GM18502 (cell line): ENCODE measurements around the gene ROR2.
"Not testable (repeated sequence)": the region's sequence is repeated elsewhere in the genome, so short reads cannot be mapped to it uniquely, and the experiment has no call there.

Experiments used
- ATAC-seq: cut with Tn5 transposase; IDR thresholded peaks from one replicate; pipeline ENCODE4 v1.9.1; 2021; ENCODE audit warnings: mild to moderate bottlenecking; ENCODE audit not compliant: unreplicated experiment, poor library complexity

Gene ROR2

DNA sequence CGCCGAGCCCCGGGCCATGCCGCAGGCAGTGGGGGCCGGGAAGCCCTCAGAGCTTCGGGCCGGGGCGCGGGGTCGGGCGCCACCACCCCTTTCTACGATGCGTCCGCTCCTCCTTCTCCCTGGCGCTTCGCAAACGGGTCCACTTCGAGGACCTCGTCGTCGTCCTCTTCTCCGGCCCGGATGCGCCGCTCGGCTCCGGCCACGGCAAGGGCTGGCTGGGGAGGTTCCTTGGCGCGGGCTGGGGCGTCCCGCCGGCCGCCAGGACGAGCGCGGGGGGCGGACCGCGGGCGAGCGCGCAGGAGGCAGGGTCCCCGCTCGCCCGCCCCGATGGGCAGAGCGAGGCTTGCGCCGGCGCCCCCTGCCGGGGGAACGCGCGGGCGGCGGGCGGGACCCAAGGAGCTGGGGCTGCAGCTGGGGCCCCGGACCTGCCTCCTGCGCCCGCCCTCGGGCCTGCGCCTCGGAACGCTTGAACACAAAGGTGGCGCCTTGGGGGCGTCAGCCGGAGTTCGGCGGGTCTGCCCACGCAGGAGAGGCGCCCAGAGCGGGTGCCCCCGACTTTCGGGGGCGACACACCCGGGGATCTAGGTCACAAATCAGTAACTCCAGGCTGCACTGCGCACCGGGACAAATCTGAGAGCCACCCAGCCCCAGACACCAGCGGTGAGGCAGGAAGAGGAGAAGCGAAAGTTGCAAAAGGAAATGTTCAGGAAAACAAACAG lies at the start of gene ROR2:
TSS of gene ROR2 (minus strand) at position 283 of the 719 bp plus-strand sequence.
- ATAC-seq = no peak

DNA sequence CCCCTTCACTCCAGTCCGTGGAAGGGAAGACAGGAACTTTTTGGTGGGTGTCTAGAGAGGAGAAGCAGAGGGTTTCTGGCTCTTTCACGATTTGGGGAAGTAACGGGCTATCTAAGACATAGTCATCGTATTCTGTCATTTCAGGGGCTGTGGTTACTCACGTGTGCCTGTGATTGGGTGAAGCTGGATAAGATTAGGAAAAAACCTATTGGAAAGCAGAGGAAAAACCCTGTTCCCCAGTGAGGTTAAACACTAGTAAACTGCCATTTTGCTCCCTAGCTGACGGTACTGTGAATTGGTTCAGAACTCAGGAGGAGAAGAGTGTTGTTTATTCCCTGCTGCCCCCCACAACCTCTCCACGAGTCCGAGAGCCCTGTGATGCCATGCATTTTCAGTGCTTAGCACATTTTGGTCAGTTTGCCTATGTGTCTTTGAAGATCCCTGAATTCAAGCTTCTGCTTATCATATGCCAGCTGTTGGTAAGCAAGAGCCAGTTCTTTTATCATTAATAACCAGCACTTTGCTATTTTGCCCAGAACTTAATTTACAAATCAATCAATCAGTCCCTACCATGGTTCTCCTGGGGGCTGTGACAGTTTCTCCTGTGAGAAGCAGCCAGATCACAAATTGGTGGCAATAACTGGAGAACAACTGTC lies 45.1 kb upstream of the ROR2 start:
- ATAC-seq = no peak

DNA sequence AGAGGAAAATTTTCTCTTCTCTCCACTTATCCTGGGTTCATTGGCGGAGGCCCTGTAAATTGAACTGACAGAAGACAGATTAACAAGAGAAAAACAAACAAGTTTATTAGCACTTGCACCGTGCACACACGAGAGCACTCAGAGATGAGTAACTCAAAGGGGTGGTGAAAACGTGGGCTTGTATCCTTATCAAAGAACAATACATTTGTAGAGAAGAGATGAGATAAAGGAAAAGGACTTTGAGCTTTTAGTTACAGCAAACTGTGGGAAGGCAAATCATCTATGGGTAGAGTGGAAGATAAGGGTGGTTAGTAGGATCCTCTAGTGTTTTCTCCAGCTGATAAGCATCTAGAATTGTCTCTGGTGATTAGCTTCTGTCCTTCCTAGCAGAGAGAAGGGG lies 44.4 kb upstream of the ROR2 start:
- no peak for ATAC-seq

DNA sequence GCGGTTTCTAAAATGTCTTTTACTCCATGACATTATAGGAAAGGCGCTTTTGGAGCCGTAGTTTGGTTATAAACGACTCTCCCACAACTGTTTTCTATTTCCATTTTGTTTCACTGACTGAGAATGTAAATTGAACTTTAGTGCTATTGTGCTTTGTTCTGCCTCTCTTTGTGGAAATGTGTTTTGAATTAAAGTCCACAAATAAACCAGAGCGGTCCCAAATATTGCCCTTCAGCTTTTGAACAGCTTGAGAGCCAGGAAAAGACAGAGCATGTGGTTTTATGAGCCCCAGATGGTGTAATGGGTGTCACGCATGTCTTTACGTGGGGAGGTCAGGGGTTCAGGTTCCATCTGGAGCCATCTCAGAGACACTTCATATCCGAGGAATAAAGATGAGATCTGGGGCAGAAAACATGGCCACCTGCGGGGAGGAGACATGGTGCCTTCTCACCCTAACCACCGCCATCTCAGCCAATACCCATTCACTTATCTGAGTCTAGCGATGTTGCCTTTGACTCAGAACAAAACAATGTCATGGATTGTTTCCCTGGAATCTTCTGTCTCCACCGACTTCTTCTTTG lies 42.5 kb upstream of the ROR2 start:
- no peak for ATAC-seq

DNA sequence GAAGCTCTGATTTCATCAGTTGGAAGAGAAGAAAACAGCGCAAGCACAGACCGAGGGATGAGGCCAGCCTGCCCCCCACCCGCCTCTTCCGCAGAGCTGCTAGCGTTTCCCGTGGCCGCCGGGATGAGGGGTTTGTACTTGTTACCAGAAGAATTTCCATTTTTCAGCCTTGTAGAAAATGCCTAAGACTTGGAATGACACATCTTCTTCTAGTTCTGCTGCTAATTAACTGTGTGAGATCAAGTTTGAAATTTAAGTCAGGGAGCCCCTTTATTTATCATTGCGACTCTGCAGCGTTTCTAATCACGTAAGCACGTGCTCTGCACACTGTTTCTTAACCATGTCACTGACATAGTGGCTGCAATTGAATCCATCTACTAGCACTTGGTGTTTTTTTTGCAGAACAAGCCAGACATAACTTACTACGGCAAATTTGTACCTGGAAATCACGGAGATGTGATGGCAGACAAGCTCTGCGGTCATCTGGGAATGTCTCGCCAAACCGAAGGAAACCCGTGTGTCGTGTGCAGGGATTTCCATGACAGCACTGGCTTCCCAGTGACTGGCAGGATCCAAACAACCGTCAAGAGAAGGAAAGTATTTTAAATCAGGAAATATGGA lies 41.8 kb upstream of the ROR2 start:
- no peak for ATAC-seq

DNA sequence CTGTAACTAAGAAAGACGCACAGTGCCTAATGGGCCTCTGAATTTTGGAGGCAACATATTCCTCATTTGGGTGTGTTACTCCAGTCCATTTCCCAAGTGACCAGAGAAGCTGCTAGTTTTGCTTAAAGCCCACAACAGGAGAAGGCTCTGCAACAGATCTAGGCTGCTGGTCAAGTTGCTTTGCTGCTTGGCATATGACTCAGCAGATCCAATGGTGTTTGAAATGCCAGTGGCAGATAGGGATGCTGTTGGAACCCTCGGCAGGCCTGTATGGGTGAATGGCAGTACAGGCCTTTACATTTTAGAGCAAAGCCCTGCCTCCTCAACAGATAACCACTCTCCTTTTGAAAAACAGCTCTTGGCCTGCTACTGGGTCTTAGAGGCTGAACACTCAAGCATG lies 36.2 kb upstream of the ROR2 start:
- no peak for ATAC-seq

DNA sequence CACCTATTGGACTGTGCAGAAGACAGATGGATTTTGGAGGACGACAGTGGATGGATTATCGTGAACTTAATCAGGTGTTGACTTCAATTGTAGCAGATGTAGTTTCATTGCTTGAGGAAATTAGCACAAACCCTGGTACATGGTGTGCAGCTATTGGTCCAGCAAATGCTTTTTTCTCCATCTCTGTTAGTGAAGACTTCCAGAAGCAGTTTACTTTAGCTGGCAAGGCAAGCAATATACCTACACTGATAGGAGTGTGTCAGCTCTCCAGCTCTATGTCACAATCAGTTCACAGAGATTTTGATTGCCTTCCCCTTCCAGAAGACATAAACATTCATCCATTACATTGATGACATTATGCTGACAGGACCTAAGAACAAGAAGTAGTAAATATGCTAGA lies 35.7 kb upstream of the ROR2 start:
- no peak for ATAC-seq

DNA sequence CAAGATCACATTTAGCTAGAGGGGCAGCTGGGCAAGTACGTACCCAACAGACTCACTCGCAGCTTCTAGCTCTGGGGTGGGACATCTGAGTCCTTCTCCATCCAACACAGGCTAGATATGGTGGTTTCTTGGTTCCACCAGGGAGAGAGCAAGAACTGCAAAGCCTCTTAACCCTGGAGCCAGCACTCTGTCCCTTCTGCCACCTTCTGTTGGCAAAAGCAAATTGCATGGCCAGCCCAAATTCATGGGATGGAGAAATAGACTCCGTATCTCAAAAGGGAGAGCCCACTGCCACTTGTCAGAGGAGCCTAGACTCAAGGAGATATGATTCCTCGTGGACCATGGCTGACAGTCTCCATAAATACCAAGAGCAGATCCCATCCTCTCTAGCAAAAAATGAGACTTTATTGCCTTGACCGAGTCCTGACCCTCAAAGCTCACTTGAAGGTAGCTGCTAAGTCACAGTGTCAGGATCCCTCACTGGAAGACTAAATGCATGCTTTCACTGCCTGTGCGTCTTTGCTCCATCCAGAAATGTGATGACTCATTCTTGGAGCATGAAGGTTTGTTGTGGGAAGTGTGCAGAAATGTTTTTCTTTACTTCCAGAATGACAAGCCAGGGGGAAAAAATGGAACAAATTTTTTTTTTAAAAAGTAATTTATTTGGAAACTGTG lies 28.8 kb upstream of the ROR2 start:
- ATAC-seq = no peak

DNA sequence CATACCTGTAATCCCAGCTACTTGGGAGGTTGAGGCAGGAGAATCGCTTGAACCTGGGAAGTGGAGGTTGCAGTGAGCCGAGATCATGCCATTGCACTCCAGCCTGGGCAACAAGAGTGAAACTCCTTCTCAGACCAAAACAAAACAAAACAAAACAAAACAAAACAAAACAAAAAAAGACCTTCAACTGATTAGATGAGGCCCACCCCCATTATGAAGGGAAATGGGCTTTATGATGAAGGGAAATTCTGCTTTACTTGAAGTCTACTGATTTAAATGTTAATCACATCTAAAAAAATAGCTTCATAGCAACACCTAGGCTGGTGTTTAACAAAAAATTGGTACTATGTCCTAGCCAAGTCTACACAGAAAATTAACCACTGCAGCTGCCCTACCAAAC lies 25.2 kb upstream of the ROR2 start:
- not testable (repeated sequence) for ATAC-seq

DNA sequence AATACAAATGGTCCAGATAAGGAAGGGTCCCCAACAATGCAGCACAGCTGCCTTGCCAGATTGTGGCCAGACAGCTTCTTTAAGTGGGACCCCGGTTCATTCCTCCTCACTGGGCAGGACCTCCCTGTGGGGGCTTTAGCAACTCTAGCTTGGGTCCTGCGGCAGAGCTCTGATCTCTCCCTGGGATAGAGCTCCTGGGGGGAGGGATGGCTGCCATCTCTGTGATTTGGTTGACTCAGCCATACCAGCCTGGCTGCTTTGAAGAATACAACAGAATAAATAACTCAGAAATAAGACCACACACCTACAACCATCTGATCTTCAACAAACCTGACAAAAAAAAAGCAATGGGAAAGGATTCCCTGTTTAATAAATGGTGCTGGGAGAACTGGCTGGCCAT lies 22.7 kb upstream of the ROR2 start:
- no peak for ATAC-seq

DNA sequence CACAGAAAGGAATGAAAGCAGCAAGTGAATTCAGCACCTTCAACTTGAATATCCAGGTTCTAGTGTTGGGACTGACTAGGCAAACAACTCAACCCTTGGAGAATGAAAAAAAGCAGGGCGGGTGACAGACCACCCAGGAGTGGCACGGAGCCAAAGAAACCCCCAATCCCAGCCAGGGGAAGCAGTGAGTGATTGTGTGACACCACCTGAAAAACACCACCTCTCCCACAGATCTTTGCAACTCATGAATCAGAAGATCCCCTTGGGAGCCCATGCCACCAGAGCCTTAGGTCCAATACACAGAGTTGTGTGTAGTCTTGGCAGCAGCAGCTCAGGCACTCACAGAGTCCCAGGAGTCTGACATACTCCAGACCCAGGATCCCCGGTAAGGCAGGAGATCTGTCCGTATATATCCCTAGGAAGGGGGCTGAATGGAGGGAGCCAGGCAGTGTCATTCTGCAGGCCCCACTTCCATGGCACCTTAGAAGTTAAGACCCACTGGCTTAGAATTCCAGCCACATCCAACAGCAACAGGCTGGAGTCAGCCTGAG lies 22.1 kb upstream of the ROR2 start:
- no peak for ATAC-seq

DNA sequence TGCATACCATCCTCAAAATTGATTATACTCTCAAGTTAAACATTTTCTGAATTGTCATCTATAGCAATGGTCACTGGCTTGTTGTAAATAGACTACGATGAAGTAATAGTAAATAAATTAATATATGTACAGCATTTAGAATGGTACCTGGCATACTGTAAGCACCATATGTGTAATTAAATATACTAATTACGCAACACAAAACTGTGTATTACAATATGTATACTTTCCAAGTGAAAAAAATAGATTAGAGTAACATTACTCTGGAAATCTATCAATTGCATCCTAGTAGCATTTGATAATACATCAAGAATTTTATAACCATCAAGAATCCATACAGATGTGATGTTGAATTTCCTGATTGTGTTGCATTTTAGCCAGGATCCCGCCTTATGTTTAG lies 17.2 kb upstream of the ROR2 start:
- ATAC-seq = no peak

DNA sequence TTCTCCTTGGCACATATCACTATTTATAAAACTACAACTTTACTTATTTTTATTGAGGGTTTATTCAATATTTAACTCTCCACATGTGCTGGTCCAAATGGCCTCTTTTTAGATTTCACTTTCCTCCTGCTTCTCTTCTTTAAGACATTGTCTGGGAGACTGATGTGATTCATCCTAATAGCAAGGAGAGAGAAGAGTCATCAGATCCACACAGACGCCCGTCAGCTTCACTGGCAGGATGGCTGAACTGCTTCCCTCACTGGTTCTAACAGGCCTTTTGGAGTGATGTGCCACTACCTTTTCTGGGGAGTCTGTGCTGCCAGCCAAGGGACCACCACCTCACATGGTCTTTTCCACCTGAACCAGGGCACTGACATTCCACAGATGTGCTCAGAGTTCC lies 16.5 kb upstream of the ROR2 start:
- ATAC-seq = no peak

DNA sequence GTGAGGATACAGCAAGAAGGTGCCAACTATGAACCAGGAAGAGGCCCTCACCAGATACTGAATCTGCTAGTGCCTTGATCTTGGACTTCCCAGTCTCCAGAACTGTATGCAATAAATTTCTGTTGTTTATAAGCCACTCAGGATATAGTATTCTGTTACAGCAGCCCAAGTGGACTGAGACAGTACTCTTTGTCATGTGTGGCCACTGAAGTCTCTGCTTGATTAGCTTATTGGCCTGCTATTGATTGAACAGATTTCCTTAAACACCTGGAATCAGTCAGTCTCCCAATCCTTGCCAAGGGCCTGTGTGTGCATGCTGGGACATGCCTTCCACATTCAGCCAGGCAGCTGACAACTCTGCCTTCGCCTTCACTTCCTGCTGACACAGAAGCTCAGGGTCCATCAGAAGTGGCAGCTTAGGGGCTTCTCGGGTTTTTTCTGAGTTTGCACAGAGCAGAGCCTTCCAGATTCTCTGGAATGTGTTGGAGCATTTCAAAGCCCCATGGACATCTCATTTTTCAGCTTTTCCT lies 13.7 kb upstream of the ROR2 start:
- no peak for ATAC-seq

DNA sequence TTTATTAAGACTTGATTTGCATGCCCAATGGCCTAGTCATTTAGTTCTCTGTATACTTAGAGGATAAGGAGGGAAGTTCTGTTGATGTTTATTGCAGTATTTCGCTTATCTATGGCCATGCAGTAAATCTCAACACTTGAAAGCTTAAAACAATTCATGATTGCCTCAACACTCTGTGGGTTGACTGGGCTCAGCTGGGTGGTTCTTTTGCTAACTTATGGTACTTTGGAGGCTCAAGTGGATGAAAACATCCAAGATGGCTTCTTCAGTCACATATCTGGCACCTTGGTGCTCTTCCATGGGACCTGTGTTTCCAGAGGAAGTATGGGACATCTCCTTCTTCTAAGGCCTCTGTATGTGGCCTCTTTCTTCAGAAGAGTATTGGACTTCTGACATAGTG lies 10.3 kb upstream of the ROR2 start:
- no peak for ATAC-seq

DNA sequence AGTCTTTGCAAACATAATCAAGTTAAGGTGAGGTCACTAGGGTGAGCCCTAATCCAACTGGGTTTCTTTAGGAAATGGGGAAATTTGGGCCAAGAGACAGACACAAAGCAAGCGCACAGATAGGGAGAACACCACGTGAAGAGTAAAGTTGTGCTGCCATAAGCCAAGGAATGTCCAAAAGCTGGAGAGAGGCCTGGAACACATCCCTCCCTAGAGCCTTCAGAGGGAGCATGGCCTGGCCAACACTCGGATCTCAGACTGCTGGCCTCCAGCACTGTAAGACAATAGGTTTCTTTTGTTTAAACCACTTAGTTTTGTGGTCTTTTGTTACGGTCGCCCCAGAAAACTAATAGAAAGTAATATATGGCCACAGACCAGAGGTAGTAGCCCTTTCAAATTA lies 8.1 kb upstream of the ROR2 start:
- no peak for ATAC-seq

DNA sequence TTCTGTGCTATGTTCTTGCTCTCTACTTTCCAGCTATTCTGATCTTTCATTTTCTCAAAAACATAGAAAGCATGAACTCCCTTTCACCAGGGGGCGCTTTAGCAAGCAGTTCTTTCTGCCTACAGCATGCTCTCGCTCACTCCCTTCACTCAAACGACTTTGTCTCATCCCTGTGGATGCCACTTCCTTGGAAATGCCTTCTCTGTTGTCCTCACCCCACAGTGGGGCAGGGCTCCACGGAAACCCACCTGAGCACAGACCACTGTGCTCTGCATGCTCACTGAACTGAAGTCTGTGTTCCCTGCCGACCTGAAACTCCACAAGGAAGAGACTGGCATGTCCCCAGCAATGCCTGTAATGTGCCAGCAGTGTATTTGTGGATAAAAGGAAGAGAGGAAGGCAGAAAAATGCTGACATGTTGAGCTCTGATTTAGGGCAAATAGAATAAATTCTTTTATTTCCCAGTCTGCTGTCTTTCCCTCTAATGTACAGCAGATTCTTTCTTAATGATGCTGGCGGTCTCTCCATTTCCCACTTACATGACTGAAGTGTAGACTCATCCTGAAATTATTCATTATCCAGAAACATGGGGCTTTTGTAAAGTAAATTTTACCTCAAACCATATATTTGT lies 4.9 kb upstream of the ROR2 start:
- no peak for ATAC-seq

DNA sequence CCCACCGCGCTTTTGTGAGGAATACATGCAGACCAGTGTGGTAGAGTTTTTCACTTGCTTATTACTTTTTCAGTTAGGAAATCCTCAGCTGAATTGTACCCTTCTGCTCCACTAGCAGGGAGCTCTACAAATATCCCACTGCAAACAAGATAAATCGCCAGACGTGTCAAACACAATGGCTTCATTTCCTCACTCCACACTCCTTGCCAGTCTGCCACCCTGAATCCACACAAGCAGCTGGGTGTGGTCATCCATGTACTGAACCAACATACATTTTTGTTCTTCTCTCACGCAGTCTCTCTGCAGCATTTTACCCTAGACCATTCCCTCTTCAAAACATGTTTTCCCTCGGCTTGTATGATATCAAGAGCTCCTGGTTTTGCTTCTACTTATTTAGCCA lies 3.7 kb upstream of the ROR2 start:
- no peak for ATAC-seq

DNA sequence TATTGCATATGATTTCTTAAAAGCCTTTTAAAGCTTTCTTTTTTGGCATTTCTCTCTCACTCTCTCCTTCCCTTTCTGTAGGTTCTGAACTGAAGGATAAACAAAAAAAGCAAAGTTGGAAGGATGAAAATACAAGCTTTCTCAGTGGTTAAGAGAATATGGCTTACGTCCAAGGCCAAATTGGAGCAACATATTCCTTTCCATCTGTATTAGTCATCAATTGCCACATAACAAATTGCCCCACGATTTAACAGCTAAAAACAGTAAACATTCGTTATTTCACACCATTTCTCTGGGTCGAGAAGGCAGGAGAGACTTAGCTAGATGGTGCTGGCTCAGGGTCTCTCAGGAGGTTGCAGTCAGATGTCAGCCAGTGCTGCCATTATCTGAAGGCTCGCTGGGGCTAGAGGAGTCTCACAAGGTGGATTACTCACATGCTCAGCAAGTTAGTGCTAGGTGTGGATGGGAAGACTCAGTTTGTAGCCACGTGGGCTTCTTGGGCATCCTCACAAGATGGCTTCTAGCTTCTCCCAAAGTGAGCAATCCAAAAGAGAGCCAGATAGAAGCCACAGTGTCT lies 2.0 kb upstream of the ROR2 start:
- ATAC-seq = no peak
